ENCODE measurements around the gene DOC2B.

DNA sequence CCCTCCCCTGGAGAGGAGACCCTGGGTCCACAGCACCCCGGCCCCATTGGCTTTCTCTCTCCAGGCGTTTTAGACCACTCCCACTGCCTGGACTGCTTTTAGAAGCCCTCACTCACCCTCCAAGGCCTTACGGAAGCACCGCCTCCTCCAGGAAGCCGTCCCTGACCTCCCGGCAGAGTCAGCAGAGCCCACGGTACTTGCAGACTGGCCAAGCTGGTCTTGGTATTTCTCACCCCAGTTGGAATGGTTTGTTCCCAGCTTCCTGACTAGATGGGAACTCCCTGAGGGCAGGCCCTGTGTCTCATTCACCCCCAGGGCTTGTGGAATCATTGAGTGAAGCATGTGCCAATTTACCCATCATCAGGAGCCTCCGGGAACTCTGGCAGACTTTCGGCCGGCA, 34.9 kb downstream of the DOC2B start:
- TF ChIP-seq, protein P1, sequence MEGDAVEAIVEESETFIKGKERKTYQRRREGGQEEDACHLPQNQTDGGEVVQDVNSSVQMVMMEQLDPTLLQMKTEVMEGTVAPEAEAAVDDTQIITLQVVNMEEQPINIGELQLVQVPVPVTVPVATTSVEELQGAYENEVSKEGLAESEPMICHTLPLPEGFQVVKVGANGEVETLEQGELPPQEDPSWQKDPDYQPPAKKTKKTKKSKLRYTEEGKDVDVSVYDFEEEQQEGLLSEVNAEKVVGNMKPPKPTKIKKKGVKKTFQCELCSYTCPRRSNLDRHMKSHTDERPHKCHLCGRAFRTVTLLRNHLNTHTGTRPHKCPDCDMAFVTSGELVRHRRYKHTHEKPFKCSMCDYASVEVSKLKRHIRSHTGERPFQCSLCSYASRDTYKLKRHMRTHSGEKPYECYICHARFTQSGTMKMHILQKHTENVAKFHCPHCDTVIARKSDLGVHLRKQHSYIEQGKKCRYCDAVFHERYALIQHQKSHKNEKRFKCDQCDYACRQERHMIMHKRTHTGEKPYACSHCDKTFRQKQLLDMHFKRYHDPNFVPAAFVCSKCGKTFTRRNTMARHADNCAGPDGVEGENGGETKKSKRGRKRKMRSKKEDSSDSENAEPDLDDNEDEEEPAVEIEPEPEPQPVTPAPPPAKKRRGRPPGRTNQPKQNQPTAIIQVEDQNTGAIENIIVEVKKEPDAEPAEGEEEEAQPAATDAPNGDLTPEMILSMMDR (IDR thresholded peaks at IDR 0.05) = no peak
- no peak for TF ChIP-seq POLR2A (IDR thresholded peaks at IDR 0.05)

Data from thyroid gland (tissue), 4 donors.